Measurements from ENCODE around the gene LIN7C.

- no peak for TF ChIP-seq POLR2A (IDR thresholded peaks at IDR 0.05; ENCODE audit: low read depth, low read length)
- TF ChIP-seq POLR2AphosphoS5 (IDR thresholded peaks at IDR 0.05; ENCODE audit: low read depth, low read length) = no peak
These were observed 5.7 kb upstream of the LIN7C start for GRCh38 chr11:27512238-27512637.
